Measurements from ENCODE around the gene METTL9.

GRCh38 chr16:21570676-21571017 is 28.7 kb upstream of the METTL9 start:
- no peak for TF ChIP-seq CTCF (IDR thresholded peaks at IDR 0.05)
- no peak for TF ChIP-seq POLR2A (IDR thresholded peaks at IDR 0.05)
